T-helper 22 cell (primary cell): ENCODE measurements around the gene EBI3.
"Not testable (repeated sequence)": the region's sequence is repeated elsewhere in the genome, so short reads cannot be mapped to it uniquely, and the experiment has no call there.

Experiments used
- DNase-seq: peaks from one replicate; pipeline ENCODE4 v3.0.0-alpha.2; 2020; ENCODE audit warnings: low read depth

The EBI3 gene

DNA sequence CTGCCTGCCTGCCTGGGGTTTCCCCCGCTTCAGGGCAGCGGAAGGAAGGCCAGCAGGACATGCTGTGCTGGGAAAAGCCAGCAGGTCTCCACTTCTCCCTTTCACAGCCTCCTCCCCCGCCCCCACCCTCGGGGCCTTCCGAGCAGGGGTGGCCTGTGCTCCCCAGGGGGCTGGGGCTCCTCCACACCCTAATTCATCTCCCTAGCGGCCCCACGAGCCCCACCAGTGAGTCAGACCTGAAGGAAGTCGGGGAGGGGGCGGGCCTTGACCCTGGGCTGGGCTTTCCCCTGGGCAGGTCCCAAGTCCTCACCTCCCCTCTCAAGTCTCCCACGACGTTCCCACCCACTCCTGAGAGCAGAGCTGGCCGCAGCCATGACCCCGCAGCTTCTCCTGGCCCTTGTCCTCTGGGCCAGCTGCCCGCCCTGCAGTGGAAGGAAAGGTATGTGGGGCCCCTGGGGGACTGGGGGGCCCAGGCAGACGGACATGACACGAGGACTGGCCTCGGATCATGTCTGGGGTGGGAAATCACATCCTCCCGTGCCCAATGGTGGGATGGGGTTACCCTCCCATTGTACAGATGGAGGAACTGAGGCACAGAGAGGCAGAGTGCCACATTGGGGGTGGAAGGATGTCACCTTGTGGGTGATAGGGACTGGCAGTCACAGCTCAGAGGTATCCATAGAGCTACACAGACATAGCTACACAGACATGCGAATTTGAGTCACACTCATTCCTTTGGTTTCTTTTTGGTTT, at the start of gene EBI3:
Gene EBI3 (plus strand): TSS at position 345 of the 753 bp plus-strand sequence. CDS start 28 bp downstream, at position 373.
- DNase-seq: no peak

GRCh38 chr19:4181053-4181508, 48.2 kb upstream of the EBI3 start:
- DNase-seq: no peak

- peak; percentile 93 for DNase-seq
Observed at GRCh38 chr19:4182084-4182810, 47.1 kb upstream of the EBI3 start, which contains the start of the genes ANKRD24 and SIRT6. ANKRD24 (plus strand) TSS chr19:4182689; CDS start chr19:4186426, 3,737 bp downstream. SIRT6 (minus strand) TSS chr19:4182563; CDS start chr19:4182539, 24 bp downstream.

- no peak for DNase-seq
Observed at GRCh38 chr19:4183967-4184717, 45.2 kb upstream of the EBI3 start.

GRCh38 chr19:4184718-4185352, 44.5 kb upstream of the EBI3 start:
- DNase-seq: no peak

- no peak for DNase-seq
Observed at GRCh38 chr19:4185413-4186086, 43.8 kb upstream of the EBI3 start.

DNA sequence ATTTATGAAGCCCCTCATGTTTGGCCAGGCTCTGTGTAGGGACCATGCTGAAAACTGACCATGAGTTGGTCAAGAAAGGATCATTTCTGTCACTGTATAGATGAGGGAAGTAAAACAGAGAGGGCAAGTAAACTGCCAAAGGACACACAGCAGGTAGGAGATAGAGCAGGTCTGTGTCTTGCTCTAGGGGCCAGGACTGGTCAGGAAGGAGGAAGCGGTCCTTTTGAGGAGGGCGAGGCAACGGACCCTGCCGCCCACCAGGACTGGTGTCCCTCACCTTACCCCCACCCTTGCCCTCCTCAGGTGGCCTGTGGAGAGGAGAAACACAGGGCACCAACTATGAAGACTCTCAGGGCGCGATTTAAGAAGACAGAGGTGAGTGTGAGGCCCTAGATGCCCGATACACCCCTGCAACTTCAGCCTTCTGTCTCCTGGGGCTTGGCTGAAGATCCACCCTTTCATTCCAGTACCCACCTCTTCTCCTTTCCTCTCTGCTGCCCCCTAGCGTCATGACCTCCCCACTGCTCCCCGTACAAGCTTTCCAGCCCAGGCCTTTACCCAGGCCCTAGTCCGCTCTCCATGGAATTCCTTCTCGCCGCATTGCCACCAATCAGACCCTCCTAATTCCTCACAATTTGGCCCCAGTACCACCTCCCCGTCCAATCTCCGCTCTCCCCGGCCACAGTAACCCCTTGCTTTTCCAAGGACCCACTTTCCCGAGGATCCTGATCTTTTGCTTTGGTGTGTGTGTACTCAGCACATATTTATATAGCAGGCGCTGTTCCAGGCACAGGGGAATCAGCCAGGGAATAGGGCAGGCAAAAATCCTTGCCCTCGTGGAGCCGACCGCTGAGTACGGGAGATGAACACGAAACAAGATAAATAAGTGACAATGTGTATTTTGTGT, 43.0 kb upstream of the EBI3 start:
- peak; percentile 26 for DNase-seq

DNA sequence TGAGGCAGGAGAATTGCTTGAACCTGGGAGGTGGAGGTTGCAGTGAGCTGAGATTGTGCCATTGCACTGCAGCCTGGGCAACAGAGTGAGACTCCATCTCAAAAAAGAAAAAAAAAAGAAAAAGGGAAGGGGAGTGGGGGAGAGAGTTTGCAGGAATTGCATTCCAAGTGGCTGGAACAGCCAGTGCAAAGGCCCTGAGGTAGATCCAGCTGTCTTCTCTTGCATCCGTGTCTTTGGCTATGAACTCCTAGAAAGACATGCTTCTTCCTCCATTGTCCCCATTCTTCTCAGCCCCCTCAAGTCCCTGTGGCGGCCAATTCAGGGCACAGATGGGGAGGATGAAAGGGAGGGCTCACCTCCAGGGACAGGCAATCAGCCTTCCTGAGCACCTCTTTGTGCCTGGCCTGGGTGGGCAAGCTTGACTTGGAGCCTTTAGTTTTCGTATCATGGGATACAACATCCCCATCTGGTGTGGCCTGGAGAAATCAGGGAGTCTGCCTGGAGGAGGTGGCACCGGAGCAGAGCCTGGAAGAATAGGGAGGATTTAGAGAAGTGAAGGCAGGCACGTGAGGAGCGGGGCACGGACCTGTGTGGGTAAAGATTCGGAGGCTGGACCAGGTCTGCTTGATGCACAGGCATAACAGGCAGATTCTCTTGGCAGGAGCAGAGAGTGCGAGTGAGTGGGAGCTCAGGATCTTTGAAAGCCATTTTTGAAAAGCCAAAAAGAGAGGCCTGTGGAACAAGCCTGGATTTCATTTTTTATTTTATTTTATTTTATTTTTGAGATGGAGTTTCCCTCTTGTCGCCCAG, 41.8 kb upstream of the EBI3 start:
- DNase-seq: no peak

GRCh38 chr19:4189641-4190040, 39.7 kb upstream of the EBI3 start:
- no peak for DNase-seq

DNA sequence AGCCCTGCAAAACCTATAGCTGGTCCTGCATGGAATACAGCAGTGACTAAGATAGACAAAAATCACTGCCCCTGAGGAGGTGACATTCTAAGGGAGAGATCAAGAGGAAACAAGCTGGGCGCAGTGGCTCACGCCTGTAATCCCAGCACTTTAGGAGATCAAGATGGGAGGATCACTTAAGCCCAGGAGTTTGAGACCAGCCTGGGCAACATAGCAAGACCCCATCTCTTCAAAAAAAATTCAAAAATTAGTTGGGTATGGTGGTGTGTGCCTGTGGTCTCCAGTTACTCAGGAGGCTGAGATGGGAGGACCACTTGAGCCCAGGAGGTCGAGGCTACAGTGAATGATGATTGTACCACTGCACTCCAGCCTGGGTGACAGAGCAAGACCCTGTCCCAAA, 36.8 kb upstream of the EBI3 start:
- DNase-seq: not testable (repeated sequence)

DNA sequence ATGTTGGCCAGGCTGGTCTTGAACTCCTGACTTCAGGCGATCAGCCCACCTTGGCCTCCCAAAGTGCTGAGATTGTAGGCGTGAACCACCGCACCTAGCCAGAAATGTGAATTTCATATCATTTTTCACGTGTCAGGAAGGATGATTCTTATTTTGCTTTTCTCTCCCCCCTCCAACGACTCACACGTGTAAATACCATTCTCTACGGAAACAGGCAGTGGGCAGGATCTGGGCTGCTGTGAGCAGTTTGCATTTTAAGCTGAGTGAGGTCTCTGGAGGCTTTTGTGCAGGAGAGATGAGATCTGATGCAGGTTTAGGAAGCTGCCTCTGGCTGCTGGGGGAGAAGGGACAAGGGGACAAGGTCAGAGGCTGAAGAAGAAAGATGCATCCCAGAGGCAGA, 35.0 kb upstream of the EBI3 start:
- DNase-seq: no peak

GRCh38 chr19:4196009-4196408, 33.3 kb upstream of the EBI3 start:
- no peak for DNase-seq

GRCh38 chr19:4196587-4197148, 32.7 kb upstream of the EBI3 start:
- no peak for DNase-seq

DNA sequence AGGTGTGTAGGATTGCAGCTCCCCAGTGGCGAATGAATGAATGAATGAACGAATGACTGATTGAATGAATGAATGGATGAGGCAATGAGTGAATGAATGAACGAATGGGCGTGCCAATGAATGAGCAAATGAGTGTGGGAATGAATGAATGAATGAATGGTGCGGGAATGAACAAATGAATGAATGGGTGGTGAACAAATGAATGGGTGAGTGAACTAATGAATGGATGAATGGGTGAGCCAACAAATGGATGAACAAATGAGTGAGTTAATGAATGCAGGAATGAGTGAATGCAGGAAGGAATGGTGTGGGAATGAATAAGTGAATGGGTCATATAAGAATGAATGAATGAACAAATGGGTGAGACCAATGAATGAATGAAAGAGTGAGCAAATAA, 32.1 kb upstream of the EBI3 start:
- DNase-seq: no peak

DNA sequence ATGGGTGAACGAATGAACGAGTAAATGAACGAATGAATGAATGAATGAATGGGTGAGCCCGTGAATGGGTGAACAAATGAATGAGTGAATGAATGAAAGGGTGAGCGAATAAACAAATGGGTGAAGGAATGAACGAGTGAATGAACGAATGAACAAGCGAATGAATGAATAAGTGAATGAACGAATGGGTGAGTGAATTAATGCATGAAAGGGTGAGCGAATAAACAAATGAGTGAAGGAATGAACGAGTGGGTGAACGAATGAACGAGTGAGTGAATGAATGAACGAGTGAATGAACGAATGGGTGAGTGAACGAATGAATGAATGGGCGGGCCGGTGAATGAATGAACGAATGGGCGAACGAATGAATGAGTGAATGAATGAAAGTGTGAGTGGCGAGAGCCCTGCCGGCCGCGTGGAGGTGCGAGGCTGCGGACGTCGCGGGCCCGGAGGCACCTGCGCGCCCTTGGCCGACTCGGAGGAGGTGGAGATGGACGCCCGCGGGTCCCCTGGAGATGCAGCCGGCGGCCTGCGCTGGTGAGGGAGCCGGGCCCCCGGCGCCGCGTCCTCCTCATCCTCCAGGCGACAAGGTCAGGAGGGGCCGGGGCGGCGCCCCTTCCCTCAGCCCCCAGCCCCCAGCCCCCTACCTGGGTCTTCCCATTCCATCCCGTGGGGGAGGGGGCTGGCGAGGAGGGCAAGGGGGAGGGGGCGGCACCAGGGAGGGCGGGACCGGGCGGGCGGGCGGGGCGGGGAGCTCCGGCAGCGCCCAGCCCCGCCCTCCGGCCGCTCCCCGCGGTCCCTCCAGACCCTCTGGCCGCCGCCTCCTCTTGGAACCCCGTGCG, 31.5 kb upstream of the EBI3 start:
- DNase-seq: no peak

GRCh38 chr19:4198467-4199126, 30.7 kb upstream of the EBI3 start:
- no peak for DNase-seq

DNA sequence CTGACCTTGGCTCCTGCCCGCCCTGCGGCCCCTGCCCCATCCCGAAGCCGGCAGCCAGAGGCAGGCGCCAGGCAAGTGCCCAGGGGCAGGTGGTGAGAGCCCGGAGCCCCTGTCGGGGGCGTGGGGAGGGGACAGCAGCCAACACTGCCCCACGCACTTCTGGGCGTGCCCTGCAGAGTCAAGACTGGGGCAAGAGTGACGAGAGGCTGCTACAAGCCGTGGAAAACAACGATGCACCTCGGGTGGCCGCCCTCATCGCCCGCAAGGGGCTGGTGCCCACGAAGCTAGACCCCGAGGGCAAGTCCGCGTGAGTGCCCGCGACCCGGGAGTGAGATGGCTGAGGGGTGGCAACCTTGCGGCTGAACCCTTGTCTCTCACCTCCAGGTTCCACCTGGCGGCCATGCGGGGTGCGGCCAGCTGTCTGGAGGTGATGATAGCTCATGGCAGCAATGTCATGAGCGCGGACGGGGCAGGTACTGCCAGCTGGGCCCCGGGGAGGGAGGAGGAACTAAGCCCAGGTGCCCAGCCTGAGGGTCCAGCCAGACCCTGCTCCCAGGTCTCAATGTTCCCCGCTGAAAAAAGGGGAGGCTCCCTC, 29.5 kb upstream of the EBI3 start:
- DNase-seq: no peak
